HG03103 (cell line): ENCODE measurements around the gene POLD4.

ENCODE experiments used
- ATAC-seq: cut with Tn5 transposase; IDR thresholded peaks from one replicate; pipeline ENCODE4 v1.9.1; 2021; ENCODE audit warnings: low read depth; ENCODE audit not compliant: unreplicated experiment

Gene POLD4

DNA sequence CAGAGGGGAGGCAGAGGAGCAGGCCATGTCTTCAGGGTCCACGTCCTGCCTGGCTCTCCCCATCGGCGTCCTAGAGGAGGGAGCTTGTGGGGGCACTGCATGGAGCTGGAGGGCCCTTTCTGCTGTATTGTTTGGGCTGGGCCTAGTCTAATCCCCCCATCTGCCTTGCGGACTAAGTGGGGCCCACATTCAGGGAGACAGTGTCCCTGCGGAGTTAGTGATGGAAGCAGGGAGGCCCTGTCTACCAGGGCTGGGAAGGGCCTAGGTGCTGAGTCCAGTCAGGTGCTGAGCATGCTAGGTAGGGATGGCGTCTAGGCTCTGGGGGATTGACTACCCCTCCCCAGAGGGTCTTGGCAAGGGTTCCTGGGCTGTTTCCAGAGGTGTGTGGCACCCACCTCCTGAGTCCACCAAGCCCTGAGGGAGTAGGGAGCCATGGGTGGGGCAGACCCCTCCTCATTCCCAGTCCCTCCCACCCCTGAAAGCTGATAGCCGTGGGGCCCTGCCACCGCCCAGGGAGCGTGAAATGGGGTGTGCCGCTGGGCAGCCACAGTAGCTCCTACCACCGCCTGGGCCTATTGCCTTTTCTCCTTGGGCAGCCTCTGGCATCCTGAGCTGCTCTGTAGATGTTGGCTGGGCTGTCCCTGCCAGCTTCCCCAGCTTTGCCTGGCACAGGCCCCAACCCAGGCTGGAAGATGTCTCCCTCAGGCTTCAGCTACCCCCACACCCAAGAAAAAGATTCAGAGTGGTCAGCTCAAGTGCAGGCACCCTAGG is 1.9 kb upstream of the POLD4 start:
- no peak for ATAC-seq

DNA sequence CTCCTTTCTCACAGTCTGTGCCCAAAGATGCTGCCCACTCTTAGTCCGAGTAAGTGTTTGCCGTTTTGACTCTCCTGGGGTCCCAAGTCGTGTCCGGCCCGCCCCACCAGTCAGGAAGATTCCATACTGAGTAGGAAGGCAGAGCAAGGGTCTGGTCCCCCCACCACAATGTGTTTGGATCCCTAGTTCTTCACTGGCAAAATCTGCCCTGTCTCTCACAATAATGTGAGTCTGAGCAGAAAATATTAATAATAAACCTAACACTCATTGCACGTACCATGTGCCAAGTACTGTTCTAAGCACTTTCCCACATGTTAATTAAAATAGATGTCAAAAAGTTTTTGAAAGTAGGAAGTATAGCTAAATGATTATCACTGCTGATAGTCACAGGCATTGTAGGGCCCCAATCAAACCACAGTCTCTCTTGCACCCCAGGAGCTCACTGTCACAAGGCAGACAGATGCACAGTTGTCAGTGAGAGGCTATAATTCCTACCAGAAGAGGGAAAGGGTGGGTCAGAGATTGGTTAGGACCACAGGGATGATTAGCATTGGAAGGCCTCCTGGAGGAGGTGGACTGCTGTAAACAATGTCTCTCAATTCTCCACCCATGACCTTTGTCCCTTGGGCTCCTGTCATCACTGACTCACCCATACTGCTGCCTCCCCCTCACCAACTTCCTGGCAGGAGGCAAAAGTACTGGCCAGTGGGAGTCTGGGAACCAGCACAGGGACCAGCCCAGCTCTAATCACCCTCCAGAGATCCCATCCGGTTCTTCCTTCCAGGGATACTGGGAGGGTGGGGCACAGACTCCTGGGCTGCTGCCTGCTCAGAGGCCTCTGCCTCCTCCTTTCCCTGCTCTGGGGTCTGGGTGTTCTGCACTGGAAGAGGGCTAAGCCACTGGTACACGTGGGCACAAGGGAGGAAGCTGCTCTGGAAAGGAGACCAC is 1.0 kb upstream of the POLD4 start:
- no peak for ATAC-seq

GRCh38 chr11:67352546-67353316 is 615 bp downstream of the POLD4 start:
- no peak for ATAC-seq

DNA sequence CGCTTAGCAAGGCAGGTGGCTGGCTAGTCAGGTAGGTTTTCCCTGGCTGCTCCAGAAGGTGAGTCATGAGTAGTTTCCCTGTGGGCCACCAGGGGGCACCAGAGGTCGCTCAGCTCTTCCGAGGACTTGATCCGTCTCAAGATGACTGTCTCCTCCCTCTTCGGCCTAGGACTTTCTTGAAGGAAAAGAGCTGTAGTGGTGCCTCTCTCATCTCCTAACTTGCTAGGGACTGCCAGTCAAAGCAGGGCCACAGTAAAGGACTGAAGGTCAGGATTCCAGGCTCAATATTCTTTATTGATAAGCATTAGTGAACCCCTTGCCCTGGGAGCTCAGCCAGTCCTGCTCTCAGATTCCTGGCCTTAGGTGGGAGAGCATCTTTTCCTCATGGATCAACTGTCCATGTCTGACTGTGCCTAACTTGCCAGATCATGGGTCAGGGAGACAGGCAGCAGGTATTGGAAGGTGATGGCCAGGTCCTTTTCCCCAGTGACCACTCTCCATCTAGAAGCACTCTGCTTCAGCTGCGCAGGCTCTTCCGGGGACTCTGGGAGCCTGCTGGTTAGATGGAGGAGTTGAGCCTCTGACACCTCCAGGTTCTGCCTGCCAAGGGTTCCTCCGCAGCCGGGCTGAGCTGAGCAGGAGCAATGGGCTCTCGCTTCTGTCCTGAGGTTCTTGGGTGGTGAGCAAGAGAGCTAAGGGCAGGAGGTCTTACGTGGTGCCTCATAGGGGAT is 1.9 kb downstream of the POLD4 start:
- no peak for ATAC-seq

- no peak for ATAC-seq
Measured at GRCh38 chr11:67349928-67350465, 3.3 kb downstream of the POLD4 start.

DNA sequence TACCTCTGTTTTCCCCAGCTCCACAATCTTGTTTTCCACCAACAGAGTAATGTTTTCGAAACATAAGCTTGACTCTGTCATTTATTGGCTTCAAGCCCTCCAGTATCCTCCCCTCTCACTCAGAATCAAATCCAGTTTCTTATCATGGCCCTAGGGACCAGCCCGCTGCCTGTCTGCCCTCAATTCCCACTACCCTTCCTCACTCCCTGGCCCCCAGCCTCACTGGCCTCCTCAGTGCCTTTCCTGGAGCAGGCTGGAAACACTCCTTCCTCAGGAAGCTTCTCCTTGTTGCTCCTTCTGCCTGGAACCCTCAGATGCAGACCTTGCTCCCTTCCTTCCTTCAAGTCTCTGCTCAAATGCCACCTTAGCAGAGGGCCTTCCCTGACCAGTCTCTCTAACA is 3.9 kb downstream of the POLD4 start:
- no peak for ATAC-seq

DNA sequence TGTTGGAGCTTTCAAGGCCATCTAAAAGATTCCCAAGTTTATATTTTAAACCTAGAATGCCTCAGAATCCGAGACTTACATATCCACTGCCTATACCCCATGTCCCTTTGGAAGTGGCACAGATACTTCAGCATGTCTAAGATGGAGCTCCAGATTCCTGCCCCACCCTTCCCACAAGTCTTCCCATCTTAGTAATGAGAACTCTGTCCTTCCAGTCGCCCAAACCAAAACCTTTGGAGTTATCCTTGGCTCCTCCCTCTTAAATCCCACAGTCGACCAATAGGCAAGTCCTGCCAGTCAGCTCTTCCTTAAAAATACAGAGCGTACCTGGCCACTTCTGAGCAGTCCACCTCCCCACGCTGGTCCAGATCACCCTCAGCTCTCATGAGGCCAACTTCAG is 4.3 kb downstream of the POLD4 start:
- no peak for ATAC-seq

GRCh38 chr11:67347964-67348749 is 5.2 kb downstream of the POLD4 start:
- no peak for ATAC-seq

GRCh38 chr11:67345920-67346819 is 7.2 kb downstream of the POLD4 start:
- no peak for ATAC-seq

- ATAC-seq = no peak
Measured at GRCh38 chr11:67345247-67345919, 8.0 kb downstream of the POLD4 start.

DNA sequence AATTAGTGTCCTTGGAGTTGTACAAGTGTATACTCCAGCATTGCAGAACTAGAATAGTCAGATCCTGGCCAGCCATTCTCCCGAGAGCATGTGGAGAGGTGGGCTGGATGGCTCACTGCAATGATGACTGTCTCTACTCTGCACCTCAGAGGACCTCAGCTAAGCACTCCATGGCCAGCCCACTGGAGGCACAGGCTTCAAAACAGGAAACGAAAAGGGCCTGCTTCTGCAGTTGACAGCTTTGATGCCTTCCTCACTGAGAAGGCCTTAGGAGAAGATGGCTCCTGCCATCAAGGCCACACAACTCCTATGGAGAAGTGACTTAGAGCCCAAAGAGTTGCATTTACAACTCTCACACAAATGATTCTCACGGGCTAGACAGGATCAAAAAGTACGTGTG is 9.1 kb downstream of the POLD4 start:
- ATAC-seq = no peak

DNA sequence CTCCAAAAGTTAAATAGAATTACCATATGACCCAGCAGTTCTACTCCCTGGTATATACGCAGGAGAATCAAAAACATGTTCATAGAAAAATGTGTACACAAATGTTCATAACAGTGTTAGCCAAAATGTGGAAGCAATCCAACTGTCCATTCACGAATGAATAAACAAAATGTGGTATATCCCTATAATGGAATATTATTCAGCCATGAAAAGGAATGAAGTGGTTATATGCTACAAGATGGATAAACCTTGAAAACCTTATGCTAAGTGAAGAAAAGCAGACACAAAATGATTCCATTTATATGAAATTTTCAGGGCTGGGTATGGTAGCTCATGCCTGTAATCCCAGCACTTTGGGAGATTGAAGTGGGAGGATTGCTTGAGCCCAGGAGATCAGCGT is 16.1 kb downstream of the POLD4 start:
- no peak for ATAC-seq

DNA sequence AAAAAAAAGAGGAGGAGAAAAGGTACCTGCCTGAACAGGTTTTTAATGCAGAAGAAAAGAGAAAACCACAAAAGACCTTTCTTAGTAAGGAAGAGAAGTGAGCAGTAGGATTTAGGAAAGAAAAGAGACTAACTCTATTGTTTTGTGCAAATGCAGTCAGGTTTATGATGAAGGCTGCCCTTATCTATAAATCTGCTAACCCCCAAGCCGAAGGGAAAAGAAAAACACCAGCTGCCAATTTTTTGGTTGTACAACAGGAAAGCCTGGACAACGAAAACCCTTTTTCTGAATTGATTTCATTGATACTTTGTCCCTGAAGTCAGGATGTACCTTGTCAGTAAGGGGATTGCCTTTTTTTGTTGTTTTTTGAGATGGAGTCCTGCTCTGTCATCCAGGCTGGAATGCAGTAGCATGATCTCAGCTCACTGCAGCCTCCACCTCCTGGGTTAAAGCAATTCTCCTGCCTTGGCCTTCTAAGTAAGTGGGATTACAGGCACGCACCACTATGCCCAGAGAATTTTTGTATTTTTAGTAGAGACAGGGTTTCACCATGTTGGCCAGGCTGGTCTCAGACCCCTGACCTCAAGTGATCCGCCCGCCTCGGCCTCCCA is 21.2 kb downstream of the POLD4 start:
- no peak for ATAC-seq

- no peak for ATAC-seq
Measured at GRCh38 chr11:67323526-67323925, 29.8 kb downstream of the POLD4 start.

- ATAC-seq = no peak
Measured at GRCh38 chr11:67322049-67322448, 31.3 kb downstream of the POLD4 start.

DNA sequence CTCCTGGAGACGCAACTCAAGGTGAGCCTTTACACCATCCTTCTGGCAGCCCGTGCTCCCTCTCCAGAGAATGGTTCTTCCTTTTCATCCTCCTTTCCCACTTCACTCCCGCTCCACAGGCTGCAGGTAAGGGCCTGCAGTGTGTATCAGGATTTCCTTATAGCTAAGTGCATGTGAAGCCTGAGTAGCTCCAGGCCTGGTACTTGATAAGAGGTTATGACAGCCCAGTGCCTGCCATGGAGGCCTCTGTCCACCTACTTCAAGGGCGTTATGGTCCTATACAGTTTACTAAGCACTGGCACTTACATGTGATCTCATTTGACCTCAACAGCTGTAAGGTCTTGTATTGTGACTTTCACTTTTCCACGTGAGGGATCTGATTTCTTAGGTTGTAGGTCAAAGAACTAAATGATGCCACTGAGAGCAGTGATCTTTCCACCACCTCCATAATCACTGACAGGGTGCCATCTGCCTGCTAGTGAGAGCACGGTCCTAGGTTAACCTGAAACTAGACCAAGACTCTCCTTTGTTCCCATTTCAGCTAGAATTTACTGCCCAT is 32.0 kb downstream of the POLD4 start:
- no peak for ATAC-seq

- no peak for ATAC-seq
Measured at GRCh38 chr11:67320691-67321090, 32.7 kb downstream of the POLD4 start.
